Measurements from ENCODE around the gene CAPN11.
"Not testable (repeated sequence)": the region's sequence is repeated elsewhere in the genome, so short reads cannot be mapped to it uniquely, and the experiment has no call there.

Gene CAPN11

GRCh38 chr6:44228433-44228832 lies 69.8 kb downstream of the CAPN11 start:
- DNase-seq (ENCODE audit: low spot score): no peak

GRCh38 chr6:44228836-44229235 lies 70.2 kb downstream of the CAPN11 start:
- no peak for DNase-seq (ENCODE audit: low spot score)

- no peak for DNase-seq (ENCODE audit: low spot score)
These were observed 70.9 kb downstream of the CAPN11 start for GRCh38 chr6:44229376-44230033.

- no peak for DNase-seq (ENCODE audit: low spot score)
These were observed 71.5 kb downstream of the CAPN11 start for GRCh38 chr6:44230034-44230675.

GRCh38 chr6:44231426-44231825 lies 72.8 kb downstream of the CAPN11 start:
- DNase-seq (ENCODE audit: low spot score): not testable (repeated sequence)

- no peak for DNase-seq (ENCODE audit: low spot score)
These were observed 74.3 kb downstream of the CAPN11 start for GRCh38 chr6:44232676-44233566.

GRCh38 chr6:44233567-44234100 lies 75.0 kb downstream of the CAPN11 start:
- no peak for DNase-seq (ENCODE audit: low spot score)
